ENCODE results near the gene DOK4.

The DOK4 gene

GRCh38 chr16:57479205-57479975 lies 6.9 kb downstream of the DOK4 start:
- no peak for FAIRE-seq
- no peak for DNase-seq (ENCODE audit: insufficient read length, low spot score)

- DNase-seq (ENCODE audit: insufficient read length, low spot score) (no peak), FAIRE-seq (no peak)
Measured at GRCh38 chr16:57478396-57479204, 7.7 kb downstream of the DOK4 start.

- DNase-seq (ENCODE audit: insufficient read length, low spot score) (no peak), FAIRE-seq (no peak)
Measured at GRCh38 chr16:57477531-57478202, 8.6 kb downstream of the DOK4 start.

GRCh38 chr16:57476546-57477410 lies 9.5 kb downstream of the DOK4 start:
- DNase-seq (ENCODE audit: insufficient read length, low spot score) (no peak), FAIRE-seq (no peak)

GRCh38 chr16:57475711-57476339 lies 10.5 kb downstream of the DOK4 start:
- DNase-seq (ENCODE audit: insufficient read length, low spot score) (peak; percentile 82), FAIRE-seq (peak; percentile 96)

GRCh38 chr16:57474671-57475661 lies 11.3 kb downstream of the DOK4 start:
- DNase-seq (ENCODE audit: insufficient read length, low spot score) (no peak), FAIRE-seq (no peak)

GRCh38 chr16:57473906-57474305 lies 12.4 kb downstream of the DOK4 start:
- FAIRE-seq, result no peak
- no peak for DNase-seq (ENCODE audit: insufficient read length, low spot score)

- FAIRE-seq (no peak), DNase-seq (ENCODE audit: insufficient read length, low spot score) (no peak)
Measured at GRCh38 chr16:57473176-57473840, 13.0 kb downstream of the DOK4 start.

GRCh38 chr16:57472665-57473060 lies 13.6 kb downstream of the DOK4 start:
- DNase-seq (ENCODE audit: insufficient read length, low spot score) (no peak), FAIRE-seq (no peak)

GRCh38 chr16:57471852-57472664 lies 14.2 kb downstream of the DOK4 start:
- no peak for FAIRE-seq
- DNase-seq (ENCODE audit: insufficient read length, low spot score), result no peak

GRCh38 chr16:57471209-57471608 lies 15.1 kb downstream of the DOK4 start:
- no peak for FAIRE-seq

GRCh38 chr16:57470711-57471110 lies 15.6 kb downstream of the DOK4 start:
- no peak for DNase-seq (ENCODE audit: insufficient read length, low spot score)
- FAIRE-seq, result no peak

More at GRCh38 chr16:57471209-57471608, 15.1 kb downstream of the DOK4 start:
- DNase-seq (ENCODE audit: insufficient read length, low spot score), result no peak

GRCh38 chr16:57469917-57470470 lies 16.3 kb downstream of the DOK4 start:
- no peak for DNase-seq (ENCODE audit: insufficient read length, low spot score)
- no peak for FAIRE-seq

- no peak for FAIRE-seq
- DNase-seq (ENCODE audit: insufficient read length, low spot score), result no peak
Measured at GRCh38 chr16:57469046-57469445, 17.2 kb downstream of the DOK4 start.

- FAIRE-seq (no peak), DNase-seq (ENCODE audit: insufficient read length, low spot score) (no peak)
Measured at GRCh38 chr16:57468346-57468745, 17.9 kb downstream of the DOK4 start.

GRCh38 chr16:57464523-57464922 lies 21.8 kb downstream of the DOK4 start:
- FAIRE-seq, result no peak

GRCh38 chr16:57462978-57463362 lies 23.3 kb downstream of the DOK4 start:
- DNase-seq (ENCODE audit: insufficient read length, low spot score) (no peak), FAIRE-seq (peak; percentile 76)

More at GRCh38 chr16:57464523-57464922, 21.8 kb downstream of the DOK4 start:
- no peak for DNase-seq (ENCODE audit: insufficient read length, low spot score)

Measured in GM19239 (cell line).